ENCODE data around the gene RRBP1. TPM values are rescaled to one million over a fixed set of nuclear protein-coding genes. Genes with fewer than 3 reads are reported as not detected.

Gene RRBP1
- total RNA-seq, 1 experiment from 2014 or later = 75.9 TPM

DNA sequence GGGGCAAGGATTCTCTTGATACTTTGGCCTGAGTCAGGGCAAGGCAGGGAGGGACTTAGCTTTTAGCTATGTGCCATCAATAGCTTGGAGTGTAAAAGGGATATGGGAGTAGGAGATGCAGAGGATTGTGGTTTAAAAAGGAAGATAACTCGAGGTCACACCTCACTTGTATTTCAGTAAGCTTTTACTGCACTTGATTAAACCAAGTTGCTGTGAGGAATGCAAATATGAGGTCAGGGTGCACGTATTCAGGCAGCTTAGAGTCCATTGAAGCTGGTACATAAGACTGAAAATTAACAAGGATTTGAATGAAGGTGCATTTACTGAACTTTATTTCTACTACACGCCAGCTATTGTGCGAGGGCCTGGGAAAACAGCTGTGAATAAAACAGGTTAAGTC, 80.1 kb downstream of the RRBP1 start:
- Histone ChIP-seq H3K4me1 (ENCODE audit: insufficient read depth, low read length, poor library complexity, severe bottlenecking) (peaks cover 6% of the 10 kb centered on the region), H3K27me3 (replicated peaks; ENCODE audit: insufficient read depth, low read depth, low read length, poor library complexity) (no peaks in the 10 kb centered on the region), H3K36me3 (ENCODE audit: insufficient read depth, low read length, poor library complexity, severe bottlenecking) (no peaks in the 10 kb centered on the region), H3K9me3 (ENCODE audit: low read depth, low read length, poor library complexity, severe bottlenecking) (no peaks in the 10 kb centered on the region), H3K4me3 (ENCODE audit: low read depth, low read length, poor library complexity, severe bottlenecking) (no peak overlapping the region), H3K27ac (ENCODE audit: low read depth, low read length, poor library complexity, severe bottlenecking) (no peak overlapping the region)
- ChIA-PET CTCF (interaction anchor here (1.0 kb wide), 1 partner anchor 65 kb away, joined by 3 read pairs; no protein-coding TSS in a partner anchor), POLR2A (ENCODE audit: low non-redundant PET) (no interaction called here)
- DNase-seq (ENCODE audit: low spot score) = no peak
- BruUV-seq (replicated peaks) = no TSS peak
- TF ChIP-seq CTCF (conservative IDR thresholded peaks at IDR 0.05; ENCODE audit: low read depth, low read length) (no peak), EZH2 (IDR thresholded peaks at IDR 0.05; ENCODE audit: borderline replicate concordance, low read depth, low read length, poor library complexity, severe bottlenecking) (no peak)
- intact Hi-C loops (cut with micrococcal nuclease; ENCODE audit: unreplicated experiment) = no loop called here

DNA sequence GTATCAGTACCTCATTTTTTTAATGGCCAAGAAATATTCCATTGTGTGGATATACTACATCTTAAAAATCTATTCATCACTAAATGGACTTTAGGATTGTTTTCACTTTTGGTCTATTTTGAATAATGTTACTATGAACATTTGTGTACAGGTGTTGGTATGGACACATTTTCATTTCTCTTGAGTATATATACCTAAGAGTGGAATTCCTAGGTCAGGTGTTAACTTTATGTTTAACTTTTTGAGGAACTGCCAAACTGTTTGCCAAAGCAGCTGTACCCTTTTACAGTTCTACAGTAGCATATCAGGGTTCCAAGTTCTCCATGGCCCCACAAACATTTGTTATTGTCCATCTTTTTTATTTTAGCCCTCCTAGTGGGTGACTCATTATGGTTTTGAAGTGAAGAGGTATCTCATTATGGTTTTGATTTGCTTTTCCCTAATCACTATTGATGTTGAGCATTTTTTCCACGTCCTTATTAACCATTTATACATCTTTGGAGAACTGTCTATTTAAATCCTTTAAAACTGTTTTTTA, 84.0 kb downstream of the RRBP1 start:
- intact Hi-C loops (cut with micrococcal nuclease; ENCODE audit: unreplicated experiment) = no loop called here
- TF ChIP-seq EZH2 (IDR thresholded peaks at IDR 0.05; ENCODE audit: borderline replicate concordance, low read depth, low read length, poor library complexity, severe bottlenecking) (no peak), CTCF (conservative IDR thresholded peaks at IDR 0.05; ENCODE audit: low read depth, low read length) (no peak)
- POLR2A ChIA-PET (ENCODE audit: low non-redundant PET) = no interaction called here
- CTCF ChIA-PET = no interaction called here
- no TSS peak for BruUV-seq (replicated peaks)
- Histone ChIP-seq H3K9me3 (ENCODE audit: low read depth, low read length, poor library complexity, severe bottlenecking) (no peaks in the 10 kb centered on the region), H3K4me3 (ENCODE audit: low read depth, low read length, poor library complexity, severe bottlenecking) (no peak overlapping the region), H3K27ac (ENCODE audit: low read depth, low read length, poor library complexity, severe bottlenecking) (no peak overlapping the region), H3K36me3 (ENCODE audit: insufficient read depth, low read length, poor library complexity, severe bottlenecking) (no peaks in the 10 kb centered on the region), H3K4me1 (ENCODE audit: insufficient read depth, low read length, poor library complexity, severe bottlenecking) (peaks cover 6% of the 10 kb centered on the region), H3K27me3 (replicated peaks; ENCODE audit: insufficient read depth, low read depth, low read length, poor library complexity) (no peaks in the 10 kb centered on the region)
- DNase-seq (ENCODE audit: low spot score) = no peak

DNA sequence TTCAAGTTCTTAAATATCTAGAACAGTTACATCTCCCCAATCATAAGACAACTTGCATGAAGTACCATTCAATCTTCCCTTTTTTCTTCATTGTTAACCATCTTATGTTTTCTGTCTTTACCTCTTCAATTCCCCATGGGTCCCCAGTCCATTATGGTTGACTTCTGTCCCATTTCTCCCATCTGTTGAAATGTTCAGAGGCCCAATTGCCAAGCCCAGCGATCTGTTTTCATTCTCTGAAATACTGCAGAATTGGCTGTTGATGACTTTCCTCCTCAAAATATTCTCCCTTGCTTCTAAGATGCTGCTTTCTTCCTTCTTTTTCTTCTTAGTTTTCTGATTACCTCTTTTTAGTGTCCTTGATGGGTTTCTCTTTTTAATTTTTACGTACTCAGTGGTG, 86.2 kb downstream of the RRBP1 start:
- ChIA-PET POLR2A (ENCODE audit: low non-redundant PET) (no interaction called here), CTCF (interaction anchor here (0.7 kb wide), 1 partner anchor 11 kb away, joined by 3 read pairs; no protein-coding TSS in a partner anchor)
- Histone ChIP-seq H3K36me3 (ENCODE audit: insufficient read depth, low read length, poor library complexity, severe bottlenecking) (no peaks in the 10 kb centered on the region), H3K4me3 (ENCODE audit: low read depth, low read length, poor library complexity, severe bottlenecking) (no peak overlapping the region), H3K27me3 (replicated peaks; ENCODE audit: insufficient read depth, low read depth, low read length, poor library complexity) (no peaks in the 10 kb centered on the region), H3K4me1 (ENCODE audit: insufficient read depth, low read length, poor library complexity, severe bottlenecking) (peaks cover 6% of the 10 kb centered on the region), H3K27ac (ENCODE audit: low read depth, low read length, poor library complexity, severe bottlenecking) (no peak overlapping the region), H3K9me3 (ENCODE audit: low read depth, low read length, poor library complexity, severe bottlenecking) (no peaks in the 10 kb centered on the region)
- no peak for DNase-seq (ENCODE audit: low spot score)
- BruUV-seq (replicated peaks) = no TSS peak
- intact Hi-C loops (cut with micrococcal nuclease; ENCODE audit: unreplicated experiment) = no loop called here
- TF ChIP-seq EZH2 (IDR thresholded peaks at IDR 0.05; ENCODE audit: borderline replicate concordance, low read depth, low read length, poor library complexity, severe bottlenecking) (no peak), CTCF (conservative IDR thresholded peaks at IDR 0.05; ENCODE audit: low read depth, low read length) (no peak)
